Testis (tissue), 3 donors: ENCODE measurements around the gene PEX7. TPM values are rescaled to one million over a fixed set of nuclear protein-coding genes. Genes with fewer than 3 reads are reported as not detected.
"Not testable (repeated sequence)": the region's sequence is repeated elsewhere in the genome, so short reads cannot be mapped to it uniquely, and the experiment has no call there.

Experiments used
- DNase-seq: peaks from one replicate; pipeline ENCODE4 v3.0.0-alpha.2; 2019
- H3K27ac ChIP-seq, 2 donors: fragments of 200-600 bp; sonication (generic); one replicate each; pipeline ENCODE4 v1.5.1; 2019
- H3K27me3 ChIP-seq: fragments of 200-600 bp; sonication (generic); one replicate; pipeline ENCODE4 v1.5.1; 2019
- H3K36me3 ChIP-seq: fragments of 200-600 bp; sonication (generic); one replicate; pipeline ENCODE4 v1.5.1; 2017; ENCODE audit warnings: low read depth; ENCODE audit errors: missing control alignments
- H3K4me1 ChIP-seq: fragments of 200-600 bp; sonication (generic); one replicate; pipeline ENCODE4 v1.5.1; 2019
- H3K4me3 ChIP-seq, 2 donors: fragments of 200-600 bp; sonication (generic); one replicate each; pipeline ENCODE4 v1.5.1; 2017 to 2019
- H3K9me3 ChIP-seq: fragments of 200-600 bp; sonication (generic); one replicate; pipeline ENCODE4 v1.5.1; 2017
- POLR2A ChIP-seq: fragments of 450-650 bp; IDR thresholded peaks from one replicate; pipeline ENCODE4 v1.6.1; 2017; ENCODE audit warnings: antibody characterized with exemption, mild to moderate bottlenecking, moderate library complexity
- WGBS, 2 donors: methylation state at CpG; one replicate each; pipeline ENCODE4 v1.1.5; 2018; 5-methylcytosine and 5-hydroxymethylcytosine counted together
- intact Hi-C: fragments of 100-400 bp; cut with DNase I; formaldehyde crosslinking; loops from one replicate; pipeline ENCODE4 v1.15.1; 2023; ENCODE audit warnings: low total_unique reads
- polyA plus RNA-seq: library from polyadenylated mRNA; stranded (reverse); fragments of 350-450 nt; fragmentation: Illumina TruSeq; extraction: RNeasy Lipid Tissue Mini Kit (QIAGEN cat#74804); gene quantifications from one replicate; pipeline ENCODE4 v1.2.3, GENCODE V29; 2014; ENCODE audit warnings: low read depth, low replicate concordance; ENCODE audit not compliant: insufficient read depth
- total RNA-seq, 2 donors: library from RNA; depleted of rRNA; stranded (reverse); fragments of >200 nt; gene quantifications; one replicate each; pipeline ENCODE4 v1.2.3, GENCODE V29; 2016
- TF ChIP-seq, protein P1 (sequence below), 3 experiments: fragments of 450-650 bp in 2 of 3; fragments of 200-600 bp in 1 of 3; sonication (generic) in 1 of 3; IDR thresholded peaks; one replicate each; pipeline ENCODE4 v1.5.1; 2016 to 2019; ENCODE audit warnings: antibody characterized with exemption in 3 of 3, mild to moderate bottlenecking in 2 of 3, moderate library complexity in 1 of 3

The PEX7 gene
- total and polyA plus RNA-seq, 3 donors from 2014 or later, result 16.6 to 28.6 (median 18.5) TPM

DNA sequence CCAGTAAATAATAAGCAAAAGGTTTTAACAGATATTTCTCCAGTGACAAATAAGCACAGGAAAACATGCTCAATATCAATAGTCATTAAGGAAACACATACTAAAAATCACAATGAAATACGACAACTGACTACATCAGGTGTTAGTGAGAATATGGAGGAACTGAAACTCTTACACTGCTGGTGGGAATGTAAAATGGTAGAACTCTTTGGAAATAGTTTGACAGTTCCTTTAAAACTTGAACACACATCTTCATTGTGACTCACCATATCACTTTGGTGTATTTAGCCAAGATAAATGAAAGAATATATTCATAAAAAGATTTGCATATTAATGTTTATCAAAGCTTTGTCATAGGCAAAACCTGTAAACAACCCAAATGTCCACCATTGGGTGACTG lies 18.8 kb upstream of the PEX7 start:
- no peaks in the 10 kb centered on the region for H3K9me3 ChIP-seq
- no peak overlapping the region for H3K27ac ChIP-seq
- intact Hi-C loops, result no loop called here
- H3K4me1 ChIP-seq, result no peaks in the 10 kb centered on the region
- H3K27me3 ChIP-seq, result no peaks in the 10 kb centered on the region
- no peak for DNase-seq
- no peak overlapping the region for H3K4me3 ChIP-seq
- no peaks in the 10 kb centered on the region for H3K36me3 ChIP-seq
- TF ChIP-seq POLR2A, result no peak
- TF ChIP-seq, protein P1, sequence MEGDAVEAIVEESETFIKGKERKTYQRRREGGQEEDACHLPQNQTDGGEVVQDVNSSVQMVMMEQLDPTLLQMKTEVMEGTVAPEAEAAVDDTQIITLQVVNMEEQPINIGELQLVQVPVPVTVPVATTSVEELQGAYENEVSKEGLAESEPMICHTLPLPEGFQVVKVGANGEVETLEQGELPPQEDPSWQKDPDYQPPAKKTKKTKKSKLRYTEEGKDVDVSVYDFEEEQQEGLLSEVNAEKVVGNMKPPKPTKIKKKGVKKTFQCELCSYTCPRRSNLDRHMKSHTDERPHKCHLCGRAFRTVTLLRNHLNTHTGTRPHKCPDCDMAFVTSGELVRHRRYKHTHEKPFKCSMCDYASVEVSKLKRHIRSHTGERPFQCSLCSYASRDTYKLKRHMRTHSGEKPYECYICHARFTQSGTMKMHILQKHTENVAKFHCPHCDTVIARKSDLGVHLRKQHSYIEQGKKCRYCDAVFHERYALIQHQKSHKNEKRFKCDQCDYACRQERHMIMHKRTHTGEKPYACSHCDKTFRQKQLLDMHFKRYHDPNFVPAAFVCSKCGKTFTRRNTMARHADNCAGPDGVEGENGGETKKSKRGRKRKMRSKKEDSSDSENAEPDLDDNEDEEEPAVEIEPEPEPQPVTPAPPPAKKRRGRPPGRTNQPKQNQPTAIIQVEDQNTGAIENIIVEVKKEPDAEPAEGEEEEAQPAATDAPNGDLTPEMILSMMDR (IDR thresholded peaks at IDR 0.05), result no peak
- 93 to 95% methylated on average over 1 of the region's 1 CpG for WGBS, 2 donors

DNA sequence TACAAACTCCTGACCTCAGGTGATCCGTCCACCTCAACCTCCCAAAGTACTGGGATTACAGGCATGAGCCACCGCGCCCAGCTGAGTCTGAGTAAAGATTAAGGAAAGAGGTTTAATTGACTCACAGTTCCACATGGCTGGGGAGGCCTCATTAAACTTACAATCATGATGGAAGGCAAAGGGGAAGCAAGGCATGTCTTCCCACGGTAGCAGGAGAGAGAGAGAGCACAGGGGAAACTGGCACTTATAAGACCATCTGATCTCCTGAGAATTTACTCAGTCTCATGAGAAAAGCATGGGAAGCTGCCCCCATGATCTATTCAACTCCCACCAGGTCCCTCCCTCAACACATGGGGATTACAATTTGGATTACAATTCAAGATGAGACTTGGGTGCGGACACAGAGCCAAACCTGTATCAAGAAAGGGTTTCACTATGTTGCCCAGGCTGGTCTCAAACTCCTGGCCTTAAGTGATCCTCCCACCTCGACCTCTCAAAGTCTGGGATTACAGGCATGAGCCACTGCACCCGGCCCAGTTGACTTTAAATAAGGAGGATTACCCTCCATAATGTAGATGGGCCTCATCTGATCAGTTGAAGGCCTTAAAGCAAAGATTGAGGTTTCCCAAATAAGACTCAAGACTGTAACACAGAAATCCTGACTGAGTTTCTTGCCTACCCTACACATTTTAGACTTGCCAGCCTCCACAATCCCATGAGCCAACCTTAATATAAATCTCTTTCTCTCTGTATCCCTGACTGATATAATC lies 13.1 kb upstream of the PEX7 start:
- Histone ChIP-seq H3K27me3 (no peaks in the 10 kb centered on the region), H3K4me3 (no peak overlapping the region), H3K36me3 (no peaks in the 10 kb centered on the region), H3K4me1 (no peaks in the 10 kb centered on the region), H3K27ac (no peak overlapping the region), H3K9me3 (no peaks in the 10 kb centered on the region)
- intact Hi-C loops, result no loop called here
- 89 to 91% methylated on average over 7 of the region's 7 CpGs for WGBS, 2 donors
- no peak for DNase-seq
- no peak for TF ChIP-seq POLR2A
- TF ChIP-seq, protein P1 (IDR thresholded peaks at IDR 0.05), result no peak

DNA sequence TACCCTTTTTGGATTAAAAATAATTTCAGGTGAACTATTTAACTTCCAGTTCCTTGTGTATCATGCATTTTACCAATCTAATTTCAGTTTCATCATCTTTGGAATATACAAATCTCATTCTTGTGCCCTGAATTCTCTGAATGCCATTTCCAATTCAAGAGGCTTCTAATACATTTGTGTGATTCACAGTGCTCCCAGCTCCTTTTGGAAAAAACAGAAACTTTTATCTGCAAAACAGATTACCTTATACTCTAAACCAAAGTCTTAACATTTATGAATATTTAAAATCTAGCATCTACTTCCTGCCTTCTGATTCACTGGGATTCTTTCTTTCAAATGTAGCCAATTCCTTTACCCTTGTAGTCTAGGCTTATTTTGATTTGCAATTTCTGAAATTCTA lies 11.1 kb upstream of the PEX7 start:
- Histone ChIP-seq H3K4me3 (no peak overlapping the region), H3K4me1 (no peaks in the 10 kb centered on the region), H3K27me3 (no peaks in the 10 kb centered on the region), H3K9me3 (no peaks in the 10 kb centered on the region), H3K36me3 (no peaks in the 10 kb centered on the region), H3K27ac (no peak overlapping the region)
- intact Hi-C loops, result no loop called here
- no peak for TF ChIP-seq POLR2A
- TF ChIP-seq, protein P1 (IDR thresholded peaks at IDR 0.05), result no peak
- no peak for DNase-seq

DNA sequence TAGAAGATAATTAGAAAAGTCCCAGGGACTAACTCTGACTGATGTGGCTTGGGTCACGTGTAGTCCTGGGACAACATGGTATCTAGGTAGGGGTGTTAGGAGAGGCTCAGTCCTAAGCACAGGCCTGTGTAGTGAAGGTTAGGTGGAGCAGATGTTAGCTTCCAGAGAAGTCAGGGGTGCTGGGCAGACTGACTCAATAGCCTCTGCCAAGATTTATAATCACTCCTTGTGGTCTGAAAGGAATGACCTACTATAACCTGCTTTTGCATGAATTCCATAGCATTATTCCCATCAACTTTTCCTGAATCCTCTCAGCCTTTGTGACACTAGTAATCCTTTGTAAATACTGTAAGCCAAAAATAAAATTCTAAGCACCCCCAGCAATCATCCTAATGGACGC lies 10.2 kb upstream of the PEX7 start:
- Histone ChIP-seq H3K4me1 (no peaks in the 10 kb centered on the region), H3K4me3 (no peak overlapping the region), H3K27ac (no peak overlapping the region), H3K27me3 (no peaks in the 10 kb centered on the region), H3K9me3 (no peaks in the 10 kb centered on the region), H3K36me3 (no peaks in the 10 kb centered on the region)
- DNase-seq, result no peak
- intact Hi-C loops, result no loop called here
- TF ChIP-seq, protein P1 (IDR thresholded peaks at IDR 0.05), result no peak
- no peak for TF ChIP-seq POLR2A
- 92 to 98% methylated on average over 2 of the region's 2 CpGs for WGBS, 2 donors

DNA sequence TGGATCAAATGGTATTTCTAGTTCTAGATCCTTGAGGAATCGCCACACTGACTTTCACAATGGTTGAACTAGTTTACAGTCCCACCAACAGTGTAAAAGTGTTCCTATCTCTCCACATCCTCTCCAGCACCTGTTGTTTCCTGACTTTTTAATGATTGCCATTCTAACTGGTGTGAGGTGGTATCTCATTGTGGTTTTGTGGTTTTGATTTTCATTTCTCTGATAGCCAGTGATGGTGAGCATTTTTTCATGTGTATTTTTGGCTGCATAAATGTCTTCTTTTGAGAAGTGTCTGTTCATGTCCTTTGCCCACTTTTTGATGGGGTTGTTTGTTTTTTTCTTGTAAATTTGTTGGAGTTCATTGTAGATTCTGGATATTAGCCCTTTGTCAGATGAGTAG lies 6.8 kb upstream of the PEX7 start:
- H3K27ac ChIP-seq, DNase-seq: not testable (repeated sequence)
- WGBS, 2 donors, result 100% methylated on average over 1 of the region's 1 CpG

More for the DNA sequence above, 6.8 kb upstream of the PEX7 start:
- H3K27me3 ChIP-seq, H3K9me3 ChIP-seq, intact Hi-C loops, H3K36me3 ChIP-seq, H3K4me1 ChIP-seq, H3K4me3 ChIP-seq: not testable (repeated sequence)
